ENCODE measurements around the gene ALKBH3.

Gene ALKBH3

DNA sequence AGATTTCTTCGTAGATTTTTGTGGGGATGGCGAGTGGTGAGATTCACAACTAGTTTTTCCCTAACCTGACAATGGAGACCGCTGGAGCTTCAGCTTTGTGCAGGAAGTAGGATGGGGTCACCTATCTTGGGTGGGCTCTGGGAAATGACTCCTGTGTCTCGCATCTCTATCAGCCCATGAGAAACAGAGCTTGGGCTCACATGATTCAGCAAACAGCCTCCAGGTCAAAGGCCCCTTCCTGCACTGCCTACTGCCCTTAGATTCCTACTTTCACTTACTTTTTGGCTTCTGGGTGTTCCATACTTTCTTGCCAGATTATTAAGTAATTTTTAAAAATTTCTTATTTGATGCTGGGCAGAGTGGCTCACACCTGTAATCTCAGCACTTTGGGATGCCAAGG lies 88.1 kb downstream of the ALKBH3 start:
- DNase-seq, result no peak

GRCh38 chr11:43969543-43969942 lies 88.9 kb downstream of the ALKBH3 start:
- no peak for DNase-seq
